Skin of body (tissue), 2 donors: ENCODE results near the gene PBX1. TPM values are rescaled to one million over a fixed set of nuclear protein-coding genes. Genes with fewer than 3 reads are reported as not detected.
"Not testable (repeated sequence)": the region's sequence is repeated elsewhere in the genome, so short reads cannot be mapped to it uniquely, and the experiment has no call there.

Experiments used
- DNase-seq: peaks from one replicate; lab custom pipeline; 2025; lab: John Stamatoyannopoulos, UW
- total RNA-seq: library from RNA; depleted of rRNA; stranded (reverse); fragments of >200 nt; gene quantifications from one replicate; pipeline ENCODE4 v1.2.3, GENCODE V29; 2014

Gene PBX1
- total RNA-seq, 1 donor from 2014 or later: 57.2 TPM

DNA sequence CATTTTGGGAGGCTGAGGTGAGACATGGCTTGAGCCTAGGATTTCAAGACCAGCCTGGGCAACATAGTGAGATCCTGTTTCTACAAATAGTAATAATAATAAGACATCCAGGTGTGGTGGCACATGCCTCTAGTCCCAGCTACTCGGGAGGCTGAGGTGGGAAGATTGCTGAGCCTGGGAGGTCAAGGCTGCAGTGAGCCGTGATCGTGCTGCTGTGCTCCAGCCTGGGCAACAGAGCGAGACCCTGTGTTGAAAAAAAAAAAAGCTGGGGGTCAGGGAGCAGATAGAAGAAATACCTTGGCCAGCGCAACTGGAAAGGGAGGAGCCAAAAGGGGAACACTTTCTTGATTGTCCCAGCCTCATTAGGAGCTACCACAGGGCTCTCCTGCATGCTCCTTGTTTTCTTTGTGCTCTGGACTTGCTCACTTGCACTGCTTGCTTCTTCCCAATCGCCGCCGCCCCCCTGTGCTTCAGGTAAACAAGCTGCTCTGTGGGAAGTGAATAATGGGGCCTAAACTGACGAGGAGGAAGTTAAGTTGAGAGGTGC is 31.1 kb downstream of the PBX1 start:
- no peak for DNase-seq

DNA sequence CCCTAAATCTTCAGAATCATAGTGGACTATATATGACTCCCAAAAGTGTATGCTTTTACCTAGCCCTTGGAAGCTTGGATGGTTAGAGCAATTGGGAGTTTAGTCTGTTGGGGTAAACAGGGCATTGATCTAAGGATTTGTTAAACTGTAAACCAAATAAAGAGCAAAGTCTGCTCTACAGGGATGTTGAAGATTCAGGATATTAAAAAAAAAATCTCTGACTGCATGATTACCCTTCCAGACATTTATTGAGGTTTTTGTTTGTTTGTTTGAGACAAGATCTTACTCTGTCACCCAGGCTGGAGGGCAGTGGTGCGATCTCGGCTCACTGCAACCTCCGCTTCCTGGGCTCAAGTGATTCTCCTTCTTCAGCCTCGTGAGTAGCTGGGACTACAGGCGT is 31.6 kb downstream of the PBX1 start:
- DNase-seq: no peak

DNA sequence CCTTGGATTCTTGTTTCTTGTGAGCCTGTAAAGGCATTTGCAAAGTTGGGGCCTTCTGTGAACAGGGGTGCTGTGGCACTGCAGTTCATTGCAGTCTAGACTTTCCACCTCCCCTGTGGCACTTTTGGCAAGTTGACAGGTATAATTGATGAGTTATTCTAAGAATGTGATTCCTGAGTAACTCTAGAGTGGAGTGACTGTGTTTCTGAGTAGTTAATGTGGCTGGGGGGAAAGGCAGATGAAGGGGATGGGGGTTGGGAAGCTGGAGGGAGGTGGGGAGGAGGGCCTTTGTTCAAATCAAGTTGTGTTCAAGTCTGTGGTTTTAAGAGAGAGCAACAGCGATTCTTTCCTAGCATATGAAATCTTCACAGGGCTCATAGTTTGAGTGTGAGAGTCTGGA is 32.9 kb downstream of the PBX1 start:
- no peak for DNase-seq

- no peak for DNase-seq
Measured at GRCh38 chr1:164592634-164593033, 33.6 kb downstream of the PBX1 start.

GRCh38 chr1:164595212-164595611 is 36.2 kb downstream of the PBX1 start:
- DNase-seq: no peak

- DNase-seq: no peak
Measured at GRCh38 chr1:164596172-164596571, 37.2 kb downstream of the PBX1 start.

DNA sequence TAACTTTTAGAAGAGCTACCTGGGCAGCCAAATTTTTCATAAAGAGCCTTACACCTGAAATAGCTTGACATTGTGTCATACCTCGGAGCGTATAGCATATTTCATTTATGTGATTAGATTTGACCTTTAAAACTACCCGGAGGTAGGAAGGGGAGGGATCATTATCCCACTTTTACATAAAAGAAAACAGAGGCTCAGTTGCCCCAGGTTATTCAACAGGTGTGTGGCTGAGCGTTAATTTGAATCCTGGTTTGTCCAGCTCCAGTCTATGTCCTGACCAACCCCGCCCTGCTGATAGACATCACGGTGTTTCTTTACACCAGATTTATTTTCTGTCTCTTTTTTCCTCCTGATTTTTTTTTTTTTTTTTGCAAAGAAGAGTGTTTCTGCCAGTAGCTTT is 39.7 kb downstream of the PBX1 start:
- DNase-seq: no peak

DNA sequence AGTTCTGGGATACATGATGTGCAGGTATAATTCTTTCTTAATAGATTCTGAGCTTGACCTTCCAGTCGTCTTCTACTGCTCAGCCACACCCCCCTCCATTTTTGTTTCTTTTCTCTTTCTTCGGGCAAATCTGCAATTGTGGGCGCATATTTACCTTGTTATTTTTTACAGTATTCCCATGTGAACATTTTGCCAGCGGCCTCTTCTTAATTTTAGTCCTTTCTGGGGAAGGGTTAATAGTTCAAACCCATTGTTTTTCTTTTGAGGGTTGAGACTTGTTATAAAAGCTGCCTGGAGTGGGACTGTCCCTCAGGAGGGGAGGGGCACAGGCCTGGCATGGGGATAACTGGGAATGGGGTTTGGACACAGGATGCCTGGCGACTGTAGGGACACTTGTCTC is 40.3 kb downstream of the PBX1 start:
- no peak for DNase-seq

- DNase-seq: no peak
Measured at GRCh38 chr1:164601399-164602100, 42.6 kb downstream of the PBX1 start.

DNA sequence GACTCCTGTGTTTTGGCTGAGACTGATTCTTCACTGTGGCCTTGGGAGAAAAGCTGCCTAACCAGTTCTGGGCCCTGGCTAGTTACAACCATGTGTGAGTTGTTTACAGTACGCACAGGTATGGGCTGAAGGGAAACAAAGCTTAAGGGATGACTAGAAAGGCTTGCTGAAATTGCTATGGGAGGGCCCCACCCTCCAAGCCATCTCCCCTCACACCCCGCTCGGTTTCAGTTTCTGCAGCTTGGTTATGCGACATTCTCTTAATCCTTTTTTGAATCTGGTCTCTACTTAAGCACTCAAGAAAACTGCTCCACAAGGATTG is 43.1 kb downstream of the PBX1 start:
- DNase-seq: peak; percentile 31

DNA sequence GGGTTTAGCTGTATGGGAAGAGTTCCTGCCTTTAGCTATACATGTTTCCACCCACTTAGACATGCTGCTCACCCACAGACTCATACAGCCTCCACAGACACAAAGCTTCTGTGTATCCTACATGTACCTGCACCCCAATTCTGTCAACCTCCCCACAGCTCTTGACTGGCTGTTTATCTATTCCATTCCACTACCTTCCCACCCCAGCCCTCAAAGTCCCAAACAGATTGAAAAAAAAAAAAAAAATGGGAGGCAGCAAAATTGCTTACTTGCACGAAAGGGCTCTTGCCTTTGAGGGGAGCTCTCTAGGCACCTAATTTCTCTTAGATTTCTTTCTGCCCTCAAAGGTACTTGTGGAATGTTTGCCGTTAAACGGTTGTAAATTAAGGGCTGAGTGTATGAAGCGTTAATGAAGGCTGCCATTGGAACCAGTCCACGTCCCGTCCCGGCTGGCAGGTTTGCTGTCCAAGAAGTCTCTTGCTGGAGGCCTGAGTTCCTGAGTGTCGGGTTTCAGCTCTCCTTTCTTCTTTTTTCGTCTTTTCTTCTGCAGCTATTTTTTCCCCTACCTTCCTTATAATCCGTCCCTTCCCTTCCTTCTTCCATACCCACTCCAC is 43.6 kb downstream of the PBX1 start:
- DNase-seq: peak; percentile 12

- not testable (repeated sequence) for DNase-seq
Measured at GRCh38 chr1:164603805-164604204, 44.8 kb downstream of the PBX1 start.

DNA sequence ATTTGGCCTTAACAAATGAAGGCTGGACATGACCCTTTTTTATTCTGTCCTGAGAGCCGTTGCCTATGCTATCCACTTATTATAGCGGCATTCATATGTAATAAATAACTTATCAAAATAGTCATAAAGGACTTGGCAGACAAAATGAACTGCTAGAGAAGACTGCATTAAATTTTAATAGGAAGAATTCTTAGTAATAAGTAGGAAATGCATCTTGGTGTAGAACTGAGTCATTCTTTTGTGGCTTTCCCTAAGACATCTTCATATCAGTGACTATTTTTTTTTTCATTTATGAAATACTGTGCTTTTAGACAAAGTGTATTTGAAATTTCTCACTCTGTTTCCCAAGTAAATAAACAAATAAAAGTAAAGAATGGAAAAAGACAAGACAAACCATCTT is 45.6 kb downstream of the PBX1 start:
- no peak for DNase-seq

DNA sequence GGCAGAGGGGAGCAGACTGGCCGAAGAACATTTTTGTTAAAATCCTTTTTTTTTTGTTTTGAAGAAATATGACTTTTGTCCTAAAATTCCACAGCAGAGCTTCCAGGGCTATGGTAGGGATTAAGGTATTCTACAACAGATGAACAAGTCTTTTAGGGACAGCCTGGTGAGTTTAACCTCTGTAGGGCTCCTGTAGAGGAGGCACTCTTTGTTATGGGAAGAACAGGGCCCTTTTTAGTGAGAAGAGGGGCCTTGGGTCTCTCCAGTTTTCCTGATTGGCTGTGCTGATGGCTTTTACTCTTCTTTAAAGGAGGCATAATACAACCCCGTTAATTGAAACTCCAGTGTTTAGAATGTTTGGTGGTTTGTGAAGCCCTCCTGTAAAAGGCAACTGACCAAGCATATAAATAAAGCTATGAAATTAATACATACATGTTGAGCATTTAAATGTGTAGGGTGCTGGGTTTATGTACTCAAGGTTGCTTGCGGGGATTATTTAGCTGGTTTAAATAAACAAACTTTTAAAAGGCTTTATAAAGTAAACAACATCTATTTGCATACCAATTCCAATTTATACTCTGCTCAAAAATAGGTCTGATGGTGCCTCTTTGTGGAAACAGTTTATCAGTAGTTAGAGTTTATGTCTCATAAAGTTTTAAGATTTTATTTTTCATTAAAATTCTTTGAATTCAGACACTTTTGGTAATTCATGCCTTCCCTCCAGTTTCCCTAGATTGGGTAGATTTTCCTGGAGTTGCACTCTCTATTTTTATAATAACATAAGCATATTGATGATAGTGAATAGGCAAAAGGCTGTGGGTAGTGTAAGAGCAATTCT is 46.5 kb downstream of the PBX1 start:
- no peak for DNase-seq

DNA sequence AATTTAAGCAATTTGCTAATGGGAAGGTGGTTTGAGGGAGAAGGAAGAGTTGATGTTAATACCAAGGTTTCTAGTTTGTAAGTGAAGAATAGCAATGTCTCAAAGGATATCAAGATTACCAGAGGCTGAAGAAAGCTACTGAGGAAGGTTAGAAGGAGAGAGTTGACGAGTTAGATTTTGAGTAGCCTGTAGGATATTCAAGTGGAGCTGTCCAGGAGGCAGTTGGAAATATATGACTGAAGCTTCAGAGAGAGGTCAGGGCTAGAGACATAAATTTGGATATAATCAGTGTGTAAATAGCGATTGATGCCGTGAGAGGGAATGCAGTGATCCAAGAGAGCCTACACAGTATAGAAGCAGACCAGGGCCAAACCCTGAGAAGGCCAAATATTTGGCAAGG is 48.4 kb downstream of the PBX1 start:
- DNase-seq: no peak

DNA sequence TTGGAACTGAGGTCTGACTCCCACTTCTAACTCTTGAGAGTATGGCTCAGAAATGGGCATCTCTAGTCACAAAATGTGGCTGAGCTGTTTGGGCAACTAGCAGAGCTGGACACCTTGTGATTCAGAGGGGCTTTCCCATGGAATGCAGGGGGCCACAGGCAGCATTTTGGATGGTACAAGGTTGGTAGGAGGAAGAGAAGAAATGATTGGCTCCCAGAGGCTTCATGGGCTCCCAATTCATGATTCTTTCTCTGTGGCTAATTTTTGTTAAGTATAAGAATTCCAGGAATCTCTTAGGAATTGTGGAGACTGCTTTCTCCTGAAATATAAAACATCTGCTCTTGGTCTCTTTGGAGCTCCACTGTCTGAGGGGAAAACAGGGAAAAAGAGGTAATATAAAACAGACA is 49.7 kb downstream of the PBX1 start:
- peak; percentile 39 for DNase-seq

- no peak for DNase-seq
Measured at GRCh38 chr1:164609089-164609488, 50.1 kb downstream of the PBX1 start.

GRCh38 chr1:164610538-164611222 is 51.7 kb downstream of the PBX1 start:
- no peak for DNase-seq

DNA sequence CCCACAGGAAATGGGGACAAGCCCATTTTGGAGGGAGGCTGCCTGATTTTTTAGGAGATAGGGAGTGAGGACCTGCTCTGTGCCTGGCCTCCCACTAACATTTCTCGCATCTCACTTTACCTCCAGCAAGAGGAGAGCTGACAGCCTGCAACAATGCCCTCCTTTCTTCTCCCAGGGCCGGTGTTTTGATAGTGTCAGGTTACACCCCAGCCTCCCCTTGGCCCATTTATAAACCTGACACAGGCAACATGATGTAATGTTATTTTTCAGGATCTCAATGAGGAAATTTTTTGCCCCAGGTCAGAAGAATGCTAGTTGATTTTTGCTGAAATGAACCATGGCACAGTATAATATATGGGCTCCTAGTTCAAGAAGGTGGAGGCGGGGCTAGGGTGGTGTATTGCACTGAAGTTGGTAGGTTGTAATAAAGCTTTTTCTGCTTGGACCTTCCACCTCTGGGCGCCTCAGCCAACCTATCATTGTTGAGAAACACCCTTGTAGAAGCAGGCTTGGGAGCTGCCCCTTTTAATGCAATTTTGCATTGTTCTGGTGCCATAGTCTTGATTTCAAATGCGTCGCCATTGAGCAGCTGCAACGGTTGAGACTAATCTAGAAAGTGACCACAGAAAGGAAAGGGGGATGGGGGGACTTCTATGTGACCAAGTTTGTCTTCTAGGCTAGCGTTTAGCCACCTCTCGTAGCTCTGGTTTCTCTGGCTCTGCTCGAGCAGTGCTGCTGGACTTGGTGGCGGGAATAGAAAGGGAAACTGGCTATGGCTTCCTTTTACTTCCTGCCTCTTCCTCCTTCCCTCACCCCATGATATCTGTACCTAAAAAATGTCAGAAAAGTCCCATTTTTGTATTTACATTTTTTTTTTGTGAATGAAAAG is 53.0 kb downstream of the PBX1 start:
- peak; percentile 18 for DNase-seq

DNA sequence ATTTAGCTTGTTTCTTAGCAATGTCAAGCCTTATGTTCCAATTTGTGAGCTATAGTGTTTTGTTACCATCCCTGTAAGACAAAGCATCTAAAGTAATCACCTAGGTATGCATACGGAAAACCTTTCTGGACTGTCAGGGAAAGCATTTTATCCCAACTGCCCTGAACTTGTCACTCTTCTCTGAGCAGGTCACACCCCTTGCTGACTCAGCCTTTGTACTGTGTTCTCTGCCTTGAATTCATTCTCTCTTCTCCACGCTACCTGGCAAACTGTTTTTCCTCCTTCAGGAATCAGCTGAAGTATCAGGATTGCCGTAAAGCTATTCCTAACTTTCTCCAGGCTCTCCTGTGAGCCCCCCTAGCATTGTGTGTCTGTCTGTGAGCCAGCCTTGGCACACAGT is 54.2 kb downstream of the PBX1 start:
- DNase-seq: no peak

DNA sequence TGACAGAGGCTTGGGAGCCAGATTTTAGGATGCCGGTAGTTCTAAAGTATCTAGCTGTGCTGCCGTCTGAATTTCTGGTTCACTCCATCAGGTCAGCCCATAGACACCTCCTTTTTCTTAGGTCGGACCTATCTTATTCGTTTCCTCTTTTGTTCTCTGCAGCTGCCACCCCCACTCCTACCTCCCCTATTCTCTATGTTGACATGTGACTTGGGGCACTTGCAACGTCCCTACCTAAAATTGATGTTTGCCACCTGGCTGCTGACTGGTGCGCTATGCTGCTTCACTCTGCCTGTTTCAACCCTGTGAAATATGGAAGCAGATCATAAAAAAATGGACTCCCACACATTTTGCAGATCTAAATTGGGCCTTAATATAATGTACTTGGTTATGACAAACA is 55.3 kb downstream of the PBX1 start:
- no peak for DNase-seq
